Chondrocyte (in vitro differentiated cells): Measurements from ENCODE around the gene MEGF6. TPM values are rescaled to one million over a fixed set of nuclear protein-coding genes. Genes with fewer than 3 reads are reported as not detected.
A peak's percentile ranks its signal among the peaks of the same experiment; 100 is the strongest.

Source experiments
- DNase-seq: peaks from one replicate; pipeline ENCODE4 v3.0.0; 2021; ENCODE audit warnings: mixed read lengths, low spot score
- H3K27ac Mint-ChIP-seq: one replicate; pipeline ENCODE4 v1.8.0; 2021; ENCODE audit warnings: mild to moderate bottlenecking, moderate library complexity, mixed read lengths; ENCODE audit not compliant: unreplicated experiment
- H3K27me3 Mint-ChIP-seq: 2 replicates; pipeline ENCODE4 v1.8.0; 2021; ENCODE audit warnings: low read depth, mixed read lengths
- H3K36me3 Mint-ChIP-seq: 2 replicates; pipeline ENCODE4 v1.8.0; 2021; ENCODE audit warnings: low read depth, mixed read lengths
- H3K4me1 Mint-ChIP-seq: 2 replicates; pipeline ENCODE4 v1.8.0; 2021; ENCODE audit warnings: low read depth, mild to moderate bottlenecking, mixed read lengths
- H3K4me3 Mint-ChIP-seq: one replicate; pipeline ENCODE4 v1.8.0; 2021; ENCODE audit warnings: mild to moderate bottlenecking, moderate library complexity, mixed read lengths; ENCODE audit not compliant: unreplicated experiment
- H3K9me3 Mint-ChIP-seq: 2 replicates; pipeline ENCODE4 v1.8.0; 2021; ENCODE audit warnings: low read depth, mixed read lengths
- total RNA-seq: library from RNA; stranded (reverse); gene quantifications from 3 replicates; pipeline ENCODE4 v1.2.1, GENCODE V29; 2021
- TF ChIP-seq, protein P1 (sequence below): fragments of 200-600 bp; sonication (generic); IDR thresholded peaks from 2 replicates; pipeline ENCODE4 v1.5.0; 2021; ENCODE audit warnings: antibody characterized with exemption, mild to moderate bottlenecking, moderate library complexity

MEGF6 gene
- total RNA-seq, 1 donor from 2014 or later, result 328 TPM

DNA sequence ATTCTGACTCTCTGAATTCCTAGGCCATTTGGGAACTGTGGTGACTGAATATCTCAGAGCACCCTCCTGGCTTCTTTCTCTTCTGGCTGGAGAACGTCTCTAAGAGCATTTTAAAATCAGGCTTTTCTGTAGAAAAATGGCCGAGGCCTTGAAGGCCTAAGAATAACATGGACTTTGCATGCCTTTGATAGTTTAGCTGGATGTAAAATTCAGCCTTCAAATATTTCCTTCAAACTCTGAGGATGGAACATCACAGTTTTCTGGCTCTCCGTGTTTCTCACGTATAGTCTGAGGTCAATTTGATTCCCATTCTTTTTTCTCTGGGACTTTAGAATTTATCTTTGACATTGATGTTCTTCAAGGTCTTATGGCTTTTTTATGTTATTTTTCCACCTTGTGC lies 122.9 kb downstream of the MEGF6 start:
- TF ChIP-seq, protein P1, sequence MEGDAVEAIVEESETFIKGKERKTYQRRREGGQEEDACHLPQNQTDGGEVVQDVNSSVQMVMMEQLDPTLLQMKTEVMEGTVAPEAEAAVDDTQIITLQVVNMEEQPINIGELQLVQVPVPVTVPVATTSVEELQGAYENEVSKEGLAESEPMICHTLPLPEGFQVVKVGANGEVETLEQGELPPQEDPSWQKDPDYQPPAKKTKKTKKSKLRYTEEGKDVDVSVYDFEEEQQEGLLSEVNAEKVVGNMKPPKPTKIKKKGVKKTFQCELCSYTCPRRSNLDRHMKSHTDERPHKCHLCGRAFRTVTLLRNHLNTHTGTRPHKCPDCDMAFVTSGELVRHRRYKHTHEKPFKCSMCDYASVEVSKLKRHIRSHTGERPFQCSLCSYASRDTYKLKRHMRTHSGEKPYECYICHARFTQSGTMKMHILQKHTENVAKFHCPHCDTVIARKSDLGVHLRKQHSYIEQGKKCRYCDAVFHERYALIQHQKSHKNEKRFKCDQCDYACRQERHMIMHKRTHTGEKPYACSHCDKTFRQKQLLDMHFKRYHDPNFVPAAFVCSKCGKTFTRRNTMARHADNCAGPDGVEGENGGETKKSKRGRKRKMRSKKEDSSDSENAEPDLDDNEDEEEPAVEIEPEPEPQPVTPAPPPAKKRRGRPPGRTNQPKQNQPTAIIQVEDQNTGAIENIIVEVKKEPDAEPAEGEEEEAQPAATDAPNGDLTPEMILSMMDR, result no peak
- H3K27me3 Mint-ChIP-seq, result no peaks in the 10 kb centered on the region
- no peak overlapping the region for H3K27ac Mint-ChIP-seq
- peaks cover 19% of the 10 kb centered on the region for H3K36me3 Mint-ChIP-seq
- DNase-seq, result no peak
- H3K4me1 Mint-ChIP-seq, result peaks cover 7% of the 10 kb centered on the region
- H3K9me3 Mint-ChIP-seq, result peaks cover 13% of the 10 kb centered on the region
- no peak overlapping the region for H3K4me3 Mint-ChIP-seq

DNA sequence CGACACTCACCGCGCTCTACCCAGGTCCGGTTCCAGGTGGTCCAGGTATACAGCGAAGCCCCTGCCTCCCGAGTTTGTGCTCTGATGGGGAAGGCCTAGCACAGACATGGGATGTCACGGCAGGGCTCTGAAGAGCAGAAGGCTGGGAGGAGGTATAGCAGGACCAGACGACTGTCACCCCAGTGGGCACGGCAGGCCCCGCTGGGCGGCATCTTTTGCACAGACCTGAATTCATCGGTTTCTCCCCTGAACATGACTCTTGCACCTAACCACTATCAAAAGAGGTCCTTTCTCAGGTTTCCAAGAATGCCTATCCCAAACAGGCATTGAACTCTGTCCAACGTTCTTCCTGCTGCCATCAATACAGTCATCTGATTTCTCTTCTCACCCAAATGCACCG lies 126.3 kb downstream of the MEGF6 start:
- no peak for DNase-seq
- peaks cover 4% of the 10 kb centered on the region for H3K4me1 Mint-ChIP-seq
- TF ChIP-seq, protein P1, result no peak
- H3K36me3 Mint-ChIP-seq, result peaks cover 15% of the 10 kb centered on the region
- no peaks in the 10 kb centered on the region for H3K27me3 Mint-ChIP-seq
- no peak overlapping the region for H3K4me3 Mint-ChIP-seq
- H3K9me3 Mint-ChIP-seq, result peaks cover 13% of the 10 kb centered on the region
- H3K27ac Mint-ChIP-seq, result no peak overlapping the region

DNA sequence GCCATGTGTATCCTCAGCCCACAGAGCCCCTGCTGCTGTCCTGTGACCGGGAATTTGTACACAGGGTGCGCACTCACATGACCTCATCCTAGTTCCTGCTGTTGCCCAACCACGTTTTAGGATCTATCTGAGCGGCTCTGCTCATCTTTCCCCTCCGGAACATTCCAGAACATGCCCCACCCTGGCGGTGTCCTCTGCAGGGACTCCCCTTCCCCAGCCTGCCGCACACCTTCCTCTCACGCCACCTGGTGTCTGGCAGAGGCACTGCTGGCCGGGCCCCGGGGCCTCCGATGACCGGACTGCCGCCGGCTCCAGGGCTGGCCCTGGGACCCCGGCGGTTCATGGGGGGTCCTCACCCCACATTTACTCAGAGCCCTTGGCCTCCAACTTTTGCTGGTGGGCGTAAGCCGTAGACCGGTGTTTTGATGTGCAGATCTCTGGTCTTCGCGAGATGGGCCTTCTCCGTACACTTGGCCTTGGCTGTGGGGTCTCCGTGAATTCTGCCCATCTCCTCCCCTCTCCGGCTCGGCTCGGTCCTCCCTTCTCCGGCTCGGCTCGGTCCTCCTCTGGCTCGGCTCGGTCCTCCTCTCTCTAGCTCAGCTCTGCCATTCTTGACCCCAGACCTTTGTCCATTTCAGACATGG lies 127.4 kb downstream of the MEGF6 start:
- Mint-ChIP-seq H3K9me3 (peaks cover 11% of the 10 kb centered on the region), H3K27ac (peak overlapping the region; percentile 69), H3K4me1 (peaks cover 4% of the 10 kb centered on the region), H3K27me3 (no peaks in the 10 kb centered on the region), H3K36me3 (peaks cover 12% of the 10 kb centered on the region), H3K4me3 (no peak overlapping the region)
- DNase-seq, result no peak
- TF ChIP-seq, protein P1, result peak; percentile 83

DNA sequence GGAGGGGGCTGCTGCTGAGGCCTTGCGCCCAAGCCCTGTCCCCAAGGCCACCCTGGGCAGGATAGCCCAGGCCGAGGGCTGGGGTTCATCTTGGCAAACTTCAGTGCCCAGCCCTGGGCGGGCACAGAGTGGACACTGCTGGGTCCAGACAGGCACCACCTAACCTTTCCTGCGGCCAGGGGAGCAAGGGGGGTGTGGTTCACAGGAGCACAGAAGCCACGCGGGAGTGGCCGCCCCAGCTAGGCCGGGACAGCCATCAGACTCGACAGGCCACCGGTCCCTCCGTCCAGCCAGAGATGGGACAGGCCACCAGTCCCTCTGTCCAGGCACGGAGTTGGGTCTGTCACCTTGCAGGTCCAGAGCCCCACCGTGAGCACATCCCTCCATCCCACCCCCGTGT lies 127.9 kb downstream of the MEGF6 start:
- H3K27me3 Mint-ChIP-seq, result no peaks in the 10 kb centered on the region
- peaks cover 6% of the 10 kb centered on the region for H3K36me3 Mint-ChIP-seq
- TF ChIP-seq, protein P1, result no peak
- H3K9me3 Mint-ChIP-seq, result peaks cover 6% of the 10 kb centered on the region
- H3K27ac Mint-ChIP-seq, result no peak overlapping the region
- H3K4me3 Mint-ChIP-seq, result no peak overlapping the region
- no peak for DNase-seq
- peaks cover 4% of the 10 kb centered on the region for H3K4me1 Mint-ChIP-seq

DNA sequence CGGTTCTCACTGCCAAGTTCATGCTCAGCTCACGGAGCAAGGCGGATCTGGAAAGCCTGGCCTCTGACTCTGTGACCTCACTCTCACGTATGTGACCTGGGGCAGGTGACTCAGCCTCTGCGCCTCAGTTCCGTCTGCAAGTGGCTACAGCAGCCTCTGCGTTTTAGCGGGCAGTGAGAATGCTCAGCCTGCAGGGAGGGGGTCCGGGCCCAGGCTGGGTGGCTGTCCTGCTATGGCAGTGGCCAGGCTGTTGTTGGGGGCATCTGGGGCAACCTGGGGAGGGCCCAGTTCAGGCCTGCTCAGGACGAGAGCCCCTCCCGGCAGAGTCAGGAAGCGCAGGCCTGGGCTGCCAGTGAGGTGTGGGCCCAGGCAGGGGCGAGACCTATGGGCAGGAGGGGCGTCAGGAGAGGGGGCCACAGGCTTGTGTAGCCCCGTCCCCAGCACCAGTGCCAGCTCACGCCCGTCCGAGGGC lies 128.9 kb downstream of the MEGF6 start:
- no peak for DNase-seq
- Mint-ChIP-seq H3K9me3 (no peaks in the 10 kb centered on the region), H3K27ac (peak overlapping the region; percentile 45), H3K27me3 (no peaks in the 10 kb centered on the region), H3K4me3 (no peak overlapping the region), H3K36me3 (peaks cover 1% of the 10 kb centered on the region), H3K4me1 (peaks cover 4% of the 10 kb centered on the region)
- TF ChIP-seq, protein P1, result peak; percentile 57
